Tibial nerve (tissue), 4 donors: Measurements from ENCODE around the gene FGFR1OP2. TPM values are rescaled to one million over a fixed set of nuclear protein-coding genes. Genes with fewer than 3 reads are reported as not detected.

Experiments used
- DNase-seq, 2 donors: peaks; one replicate each; pipeline ENCODE4 v3.0.0-alpha.2; 2019; ENCODE audit warnings: low spot score in 2 of 2
- H3K27ac ChIP-seq, 4 donors: fragments of 200-600 bp; sonication (generic) in 3 of 4; one replicate each; pipeline ENCODE4 v1.5.1; 2017 to 2019; ENCODE audit warnings: mild to moderate bottlenecking in 1 of 4
- H3K27me3 ChIP-seq, 2 donors: fragments of 200-600 bp; sonication (generic) in 1 of 2; one replicate each; pipeline versions ENCODE4 v1.5.1 to v1.6.0; 2017 to 2019
- H3K36me3 ChIP-seq, 3 donors: fragments of 200-600 bp; sonication (generic); one replicate each; pipeline ENCODE4 v1.5.1; 2018 to 2019
- H3K4me1 ChIP-seq, 4 donors: fragments of 200-600 bp; sonication (generic) in 3 of 4; one replicate each; pipeline ENCODE4 v1.5.1; 2017 to 2019
- H3K4me3 ChIP-seq, 4 donors: fragments of 200-600 bp; sonication (generic) in 3 of 4; one replicate each; pipeline ENCODE4 v1.5.1; 2017 to 2019; ENCODE audit warnings: mild to moderate bottlenecking in 1 of 4, moderate library complexity in 1 of 4
- H3K9me3 ChIP-seq, 4 donors: fragments of 200-600 bp; sonication (generic) in 3 of 4; one replicate each; pipeline ENCODE4 v1.5.1; 2017 to 2019
- EP300 ChIP-seq, 2 donors: sonication (generic); formaldehyde crosslinking; IDR thresholded peaks; one replicate each; pipeline ENCODE4 v1.6.1; 2017; ENCODE audit warnings: antibody characterized with exemption in 2 of 2, mild to moderate bottlenecking in 1 of 2
- POLR2A ChIP-seq, 2 donors: fragments of 450-650 bp; IDR thresholded peaks; one replicate each; pipeline ENCODE4 v1.6.1; 2017; ENCODE audit warnings: antibody characterized with exemption in 2 of 2, mild to moderate bottlenecking in 2 of 2, moderate library complexity in 2 of 2
- WGBS, 2 donors: methylation state at CpG; one replicate each; pipeline ENCODE4 v1.1.5; 2018; 5-methylcytosine and 5-hydroxymethylcytosine counted together
- total RNA-seq, 4 donors: library from RNA; depleted of rRNA; stranded (reverse); fragments of >200 nt; gene quantifications; one replicate each; pipeline ENCODE4 v1.1.0, GENCODE V29; 2016
- TF ChIP-seq, protein P1 (sequence below), 5 experiments: fragments of 200-600 bp in 3 of 5; fragments of 450-650 bp in 2 of 5; sonication (generic) in 3 of 5; IDR thresholded peaks; one replicate each; pipeline ENCODE4 v1.5.1; 2016 to 2019; ENCODE audit warnings: antibody characterized with exemption in 5 of 5, mild to moderate bottlenecking in 3 of 5, moderate library complexity in 2 of 5

The FGFR1OP2 gene
- total RNA-seq, 4 donors from 2014 or later: 106 to 142 (median 129) TPM

DNA sequence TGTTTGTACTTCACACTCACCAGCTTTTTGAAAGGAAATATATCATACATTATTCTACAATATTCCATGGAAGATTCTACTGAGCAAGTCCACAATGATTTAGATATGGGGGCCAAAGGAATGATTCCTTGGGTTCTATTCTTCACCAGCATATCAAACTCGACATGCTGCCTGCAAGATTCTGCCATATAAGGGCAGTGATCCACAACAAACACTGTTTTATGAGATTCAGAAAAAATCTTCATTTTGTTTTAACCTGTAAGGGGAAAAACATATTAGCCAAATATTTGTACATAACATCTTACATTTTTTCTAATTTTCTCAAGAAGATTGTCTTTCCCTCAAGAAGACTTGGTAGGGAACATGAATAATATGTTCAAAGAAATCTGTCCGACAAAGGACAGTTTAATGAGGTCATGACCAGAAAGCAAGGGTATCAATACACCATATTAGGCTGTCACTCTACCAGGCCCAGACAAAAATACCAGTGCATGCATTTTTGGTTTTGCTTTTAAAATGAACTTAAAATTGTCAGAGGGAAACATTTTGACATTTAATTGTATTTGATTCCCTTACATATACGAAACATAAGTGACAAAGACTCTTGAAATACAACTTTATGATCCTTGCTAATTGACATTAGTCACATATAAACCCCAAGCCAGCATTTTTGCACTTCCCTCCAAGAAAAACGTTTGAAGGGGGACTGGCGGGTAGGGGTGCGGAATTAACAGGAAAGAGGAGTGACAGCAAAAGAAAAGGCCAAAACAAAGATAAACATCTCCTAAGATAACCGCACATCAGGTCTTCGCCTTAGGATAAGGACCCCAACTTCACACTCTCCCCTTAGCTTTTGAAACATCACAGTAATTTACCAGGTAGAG, 1.5 kb upstream of the FGFR1OP2 start:
- H3K27me3 ChIP-seq: no peaks in the 10 kb centered on the region
- TF ChIP-seq EP300 (IDR thresholded peaks at IDR 0.05): no peak
- no peak for TF ChIP-seq POLR2A (IDR thresholded peaks at IDR 0.05)
- TF ChIP-seq, protein P1, sequence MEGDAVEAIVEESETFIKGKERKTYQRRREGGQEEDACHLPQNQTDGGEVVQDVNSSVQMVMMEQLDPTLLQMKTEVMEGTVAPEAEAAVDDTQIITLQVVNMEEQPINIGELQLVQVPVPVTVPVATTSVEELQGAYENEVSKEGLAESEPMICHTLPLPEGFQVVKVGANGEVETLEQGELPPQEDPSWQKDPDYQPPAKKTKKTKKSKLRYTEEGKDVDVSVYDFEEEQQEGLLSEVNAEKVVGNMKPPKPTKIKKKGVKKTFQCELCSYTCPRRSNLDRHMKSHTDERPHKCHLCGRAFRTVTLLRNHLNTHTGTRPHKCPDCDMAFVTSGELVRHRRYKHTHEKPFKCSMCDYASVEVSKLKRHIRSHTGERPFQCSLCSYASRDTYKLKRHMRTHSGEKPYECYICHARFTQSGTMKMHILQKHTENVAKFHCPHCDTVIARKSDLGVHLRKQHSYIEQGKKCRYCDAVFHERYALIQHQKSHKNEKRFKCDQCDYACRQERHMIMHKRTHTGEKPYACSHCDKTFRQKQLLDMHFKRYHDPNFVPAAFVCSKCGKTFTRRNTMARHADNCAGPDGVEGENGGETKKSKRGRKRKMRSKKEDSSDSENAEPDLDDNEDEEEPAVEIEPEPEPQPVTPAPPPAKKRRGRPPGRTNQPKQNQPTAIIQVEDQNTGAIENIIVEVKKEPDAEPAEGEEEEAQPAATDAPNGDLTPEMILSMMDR (IDR thresholded peaks at IDR 0.05): no peak
- no peak for DNase-seq
- peak overlapping the region; percentile 89 to 98 (median 97) for H3K27ac ChIP-seq
- no peaks in the 10 kb centered on the region for H3K9me3 ChIP-seq
- WGBS, 2 donors: 6 to 10% methylated on average over 8 of the region's 8 CpGs
- peak overlapping the region; percentile 71 to 96 (median 84) for H3K4me3 ChIP-seq
- peaks cover 0 to 7% (median 0%) of the 10 kb centered on the region in 3 donors for H3K36me3 ChIP-seq
- peaks cover 0 to 52% (median 30%) of the 10 kb centered on the region in 4 donors for H3K4me1 ChIP-seq

DNA sequence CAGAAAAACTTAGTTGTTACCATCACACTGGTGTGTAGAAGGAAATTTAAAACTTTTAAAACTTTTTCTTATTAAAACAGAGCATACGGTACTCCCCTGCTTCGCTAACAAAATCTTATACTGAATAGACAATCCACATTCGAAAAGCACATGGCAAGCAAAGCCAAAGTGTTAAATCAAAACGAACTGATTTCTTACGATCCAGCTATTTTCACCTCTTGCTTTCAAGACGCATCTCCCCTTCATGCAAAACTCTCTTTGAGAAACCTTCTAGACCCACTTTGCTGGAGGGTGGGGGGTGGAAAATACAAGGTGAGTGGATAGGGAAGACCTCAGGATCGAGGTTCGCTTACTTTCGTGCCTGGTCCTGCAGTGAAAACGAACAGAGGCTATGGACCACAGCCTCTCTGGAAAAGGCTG, 817 bp upstream of the FGFR1OP2 start:
- Histone ChIP-seq H3K4me1 (peaks cover 0 to 57% (median 35%) of the 10 kb centered on the region in 4 donors), H3K27me3 (no peaks in the 10 kb centered on the region), H3K27ac (peak overlapping the region; percentile 89 to 98 (median 97)), H3K36me3 (peaks cover 0 to under 1% (median 0%) of the 10 kb centered on the region in 3 donors), H3K4me3 (peak overlapping the region; percentile 71 to 96 (median 84)), H3K9me3 (no peaks in the 10 kb centered on the region)
- TF ChIP-seq EP300 (IDR thresholded peaks at IDR 0.05): no peak
- TF ChIP-seq, protein P1 (IDR thresholded peaks at IDR 0.05): no peak
- TF ChIP-seq POLR2A (IDR thresholded peaks at IDR 0.05): no peak
- DNase-seq: no peak
- WGBS, 2 donors: 0% methylated on average over 10 of the region's 10 CpGs

DNA sequence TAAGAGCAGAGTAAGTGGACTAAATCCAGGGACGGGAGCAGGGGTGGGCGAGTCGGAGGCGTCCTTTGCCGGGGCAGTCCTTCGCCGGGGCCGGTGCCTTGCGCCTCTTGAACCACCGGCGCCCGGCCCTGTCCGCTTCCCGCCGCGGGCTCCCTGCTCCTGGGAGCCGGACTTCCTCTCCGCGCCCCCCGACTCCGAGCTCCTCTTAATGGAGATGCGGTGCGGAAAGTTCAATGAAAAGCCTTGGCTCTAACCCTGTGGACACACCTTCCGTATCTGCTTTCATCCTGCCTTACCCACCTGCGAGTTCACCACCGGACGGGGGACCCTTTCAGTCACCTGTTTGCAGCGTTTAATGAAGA, 412 bp downstream of the FGFR1OP2 start:
- H3K27me3 ChIP-seq: no peaks in the 10 kb centered on the region
- peak; percentile 14 to 22 for DNase-seq
- no peaks in the 10 kb centered on the region for H3K36me3 ChIP-seq
- no peaks in the 10 kb centered on the region for H3K9me3 ChIP-seq
- WGBS, 2 donors: 0 to 1% methylated on average over 7 to 28 of the region's 28 CpGs
- TF ChIP-seq EP300 (IDR thresholded peaks at IDR 0.05) (no peak), POLR2A (IDR thresholded peaks at IDR 0.05) (no peak)
- TF ChIP-seq, protein P1 (IDR thresholded peaks at IDR 0.05): no peak
- H3K27ac ChIP-seq: peak overlapping the region; percentile 89 to 98 (median 97)
- H3K4me1 ChIP-seq: peaks cover 0 to 70% (median 35%) of the 10 kb centered on the region in 4 donors
- H3K4me3 ChIP-seq: peak overlapping the region; percentile 71 to 96 (median 84)

DNA sequence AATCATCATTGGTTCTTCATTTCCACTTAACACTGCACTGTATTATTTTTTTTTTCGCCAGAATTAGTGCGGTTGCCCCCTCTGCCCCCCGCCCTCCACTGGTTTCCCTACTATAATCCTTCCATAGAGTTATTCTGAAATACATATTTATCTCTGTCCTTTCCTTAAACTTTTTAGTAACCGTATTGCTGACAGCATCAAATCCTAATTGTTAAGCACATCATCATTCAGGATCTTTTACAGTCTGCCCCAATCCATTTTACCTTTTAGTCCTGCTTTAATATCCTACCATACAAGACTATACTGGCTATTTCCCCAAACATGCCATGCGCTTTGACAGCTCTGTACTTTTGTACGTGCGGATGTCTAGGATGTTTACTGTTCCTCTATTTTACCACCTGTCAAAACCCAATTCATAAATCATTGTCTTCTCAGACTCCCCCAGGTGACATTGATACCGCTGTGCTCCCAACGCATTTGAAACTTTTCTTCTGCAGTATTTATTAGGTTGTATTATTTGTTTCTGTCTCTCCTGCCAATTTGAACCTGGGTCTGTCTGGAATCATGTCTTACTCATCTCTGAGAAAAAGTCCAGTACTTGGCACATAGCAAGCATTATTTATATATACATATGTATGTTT, 1.0 kb downstream of the FGFR1OP2 start:
- Histone ChIP-seq H3K36me3 (no peaks in the 10 kb centered on the region), H3K9me3 (no peaks in the 10 kb centered on the region), H3K4me1 (peaks cover 0 to 71% (median 35%) of the 10 kb centered on the region in 4 donors), H3K4me3 (peak overlapping the region; percentile 71 to 96 (median 84)), H3K27me3 (no peaks in the 10 kb centered on the region), H3K27ac (peak overlapping the region; percentile 89 to 98 (median 97))
- 10% methylated on average over 9 of the region's 9 CpGs for WGBS, 2 donors
- no peak for DNase-seq
- no peak for TF ChIP-seq EP300 (IDR thresholded peaks at IDR 0.05)
- TF ChIP-seq POLR2A (IDR thresholded peaks at IDR 0.05): no peak
- TF ChIP-seq, protein P1 (IDR thresholded peaks at IDR 0.05): no peak
